HepG2 (cell line): ENCODE results near the gene CLEC16A. TPM values are rescaled to one million over a fixed set of nuclear protein-coding genes. Genes with fewer than 3 reads are reported as not detected.
A peak's percentile ranks its signal among the peaks of the same experiment; 100 is the strongest.

Source experiments
- ATF3 ChIP-seq: sonication (generic); formaldehyde crosslinking; IDR thresholded peaks from 2 replicates; pipeline ENCODE4 v1.4.0; 2020; ENCODE audit warnings: missing genetic modification reagents
- ETV5 ChIP-seq: IDR thresholded peaks from 2 replicates; pipeline ENCODE4 v1.6.1; 2018; ENCODE audit warnings: missing biosample characterization, missing genetic modification reagents, inconsistent platforms, borderline replicate concordance
- PHB2 ChIP-seq: fragments of 450-650 bp; IDR thresholded peaks from 2 replicates; pipeline ENCODE4 v1.6.1; 2018; ENCODE audit not compliant: partially characterized antibody
- ZNF160 ChIP-seq: sonication (generic); formaldehyde crosslinking; IDR thresholded peaks from 2 replicates; pipeline ENCODE4 v1.8.0; 2022; ENCODE audit warnings: mild to moderate bottlenecking, inconsistent platforms, missing genetic modification reagents
- ZNF326 ChIP-seq: sonication (generic); formaldehyde crosslinking; IDR thresholded peaks from 2 replicates; pipeline ENCODE4 v1.4.0; 2020; ENCODE audit warnings: missing genetic modification reagents, borderline replicate concordance
- ZNF33A ChIP-seq: sonication (generic); formaldehyde crosslinking; IDR thresholded peaks from 2 replicates; pipeline ENCODE4 v1.5.1; 2020; ENCODE audit warnings: missing genetic modification reagents, mild to moderate bottlenecking, moderate library complexity, borderline replicate concordance
- ZSCAN21 ChIP-seq: sonication (generic); formaldehyde crosslinking; IDR thresholded peaks from 2 replicates; pipeline ENCODE4 v1.8.0; 2022; ENCODE audit warnings: mild to moderate bottlenecking, missing genetic modification reagents, moderate library complexity, borderline replicate concordance
- polyA plus RNA-seq, 8 experiments: library from polyadenylated mRNA; depleted of rRNA in 3 of 8; stranded (reverse) in 7 of 8; unstranded in 1 of 8; fragments of >200 nt; fragmentation: Illumina TruSeq in 4 of 8; extraction: Trizol in 4 of 8; gene quantifications; 2 replicates each; pipeline versions ENCODE4 v1.2.1 to v1.2.3, GENCODE V29; 2011 to 2016; ENCODE audit warnings: low read depth in 4 of 8, missing spikeins in 1 of 8, mixed read lengths in 1 of 8; ENCODE audit not compliant: insufficient read depth in 1 of 8
- total RNA-seq, 5 experiments: library from RNA; depleted of rRNA; stranded (reverse); fragments of >200 nt; fragmentation: Illumina TruSeq; extraction: Trizol; gene quantifications; 2 replicates each; pipeline ENCODE4 v1.2.3, GENCODE V29; 2016; ENCODE audit warnings: low read depth in 1 of 5
- TF ChIP-seq, protein P1 (sequence below): sonication (generic); formaldehyde crosslinking; IDR thresholded peaks from 2 replicates; pipeline ENCODE4 v1.4.0; 2020; ENCODE audit warnings: missing genetic modification reagents, borderline replicate concordance
- TF ChIP-seq, protein P2 (sequence below): sonication (generic); formaldehyde crosslinking; IDR thresholded peaks from 2 replicates; pipeline ENCODE4 v1.8.1; 2023; ENCODE audit warnings: mild to moderate bottlenecking, missing genetic modification reagents
- TF ChIP-seq, protein P3 (sequence below): sonication (generic); formaldehyde crosslinking; IDR thresholded peaks from 2 replicates; pipeline ENCODE4 v1.5.1; 2020; ENCODE audit warnings: mild to moderate bottlenecking, missing genetic modification reagents, borderline replicate concordance
- TF ChIP-seq, protein P4 (sequence below): IDR thresholded peaks from 2 replicates; pipeline ENCODE4 v1.6.1; 2018; ENCODE audit warnings: missing genetic modification reagents

CLEC16A gene
- total and polyA plus RNA-seq, 2 of the 13 experiments (the other 11 are each of a cell fraction or from before 2014, with no cell fraction given), result 8.5 to 10.3 TPM

- TF ChIP-seq, protein P1, sequence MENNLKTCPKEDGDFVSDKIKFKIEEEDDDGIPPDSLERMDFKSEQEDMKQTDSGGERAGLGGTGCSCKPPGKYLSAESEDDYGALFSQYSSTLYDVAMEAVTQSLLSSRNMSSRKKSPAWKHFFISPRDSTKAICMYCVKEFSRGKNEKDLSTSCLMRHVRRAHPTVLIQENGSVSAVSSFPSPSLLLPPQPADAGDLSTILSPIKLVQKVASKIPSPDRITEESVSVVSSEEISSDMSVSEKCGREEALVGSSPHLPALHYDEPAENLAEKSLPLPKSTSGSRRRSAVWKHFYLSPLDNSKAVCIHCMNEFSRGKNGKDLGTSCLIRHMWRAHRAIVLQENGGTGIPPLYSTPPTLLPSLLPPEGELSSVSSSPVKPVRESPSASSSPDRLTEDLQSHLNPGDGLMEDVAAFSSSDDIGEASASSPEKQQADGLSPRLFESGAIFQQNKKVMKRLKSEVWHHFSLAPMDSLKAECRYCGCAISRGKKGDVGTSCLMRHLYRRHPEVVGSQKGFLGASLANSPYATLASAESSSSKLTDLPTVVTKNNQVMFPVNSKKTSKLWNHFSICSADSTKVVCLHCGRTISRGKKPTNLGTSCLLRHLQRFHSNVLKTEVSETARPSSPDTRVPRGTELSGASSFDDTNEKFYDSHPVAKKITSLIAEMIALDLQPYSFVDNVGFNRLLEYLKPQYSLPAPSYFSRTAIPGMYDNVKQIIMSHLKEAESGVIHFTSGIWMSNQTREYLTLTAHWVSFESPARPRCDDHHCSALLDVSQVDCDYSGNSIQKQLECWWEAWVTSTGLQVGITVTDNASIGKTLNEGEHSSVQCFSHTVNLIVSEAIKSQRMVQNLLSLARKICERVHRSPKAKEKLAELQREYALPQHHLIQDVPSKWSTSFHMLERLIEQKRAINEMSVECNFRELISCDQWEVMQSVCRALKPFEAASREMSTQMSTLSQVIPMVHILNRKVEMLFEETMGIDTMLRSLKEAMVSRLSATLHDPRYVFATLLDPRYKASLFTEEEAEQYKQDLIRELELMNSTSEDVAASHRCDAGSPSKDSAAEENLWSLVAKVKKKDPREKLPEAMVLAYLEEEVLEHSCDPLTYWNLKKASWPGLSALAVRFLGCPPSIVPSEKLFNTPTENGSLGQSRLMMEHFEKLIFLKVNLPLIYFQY (CRISPR knock-in tag), result no peak
- TF ChIP-seq ZNF160 (CRISPR knock-in tag), result no peak
- TF ChIP-seq, protein P2, sequence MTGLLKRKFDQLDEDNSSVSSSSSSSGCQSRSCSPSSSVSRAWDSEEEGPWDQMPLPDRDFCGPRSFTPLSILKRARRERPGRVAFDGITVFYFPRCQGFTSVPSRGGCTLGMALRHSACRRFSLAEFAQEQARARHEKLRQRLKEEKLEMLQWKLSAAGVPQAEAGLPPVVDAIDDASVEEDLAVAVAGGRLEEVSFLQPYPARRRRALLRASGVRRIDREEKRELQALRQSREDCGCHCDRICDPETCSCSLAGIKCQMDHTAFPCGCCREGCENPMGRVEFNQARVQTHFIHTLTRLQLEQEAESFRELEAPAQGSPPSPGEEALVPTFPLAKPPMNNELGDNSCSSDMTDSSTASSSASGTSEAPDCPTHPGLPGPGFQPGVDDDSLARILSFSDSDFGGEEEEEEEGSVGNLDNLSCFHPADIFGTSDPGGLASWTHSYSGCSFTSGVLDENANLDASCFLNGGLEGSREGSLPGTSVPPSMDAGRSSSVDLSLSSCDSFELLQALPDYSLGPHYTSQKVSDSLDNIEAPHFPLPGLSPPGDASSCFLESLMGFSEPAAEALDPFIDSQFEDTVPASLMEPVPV (CRISPR knock-in tag), result no peak
- no peak for TF ChIP-seq ATF3 (CRISPR knock-in tag)
- peak; percentile 36; the same call in 1 of the 2 replicates for TF ChIP-seq ZSCAN21 (CRISPR knock-in tag)
- no peak for TF ChIP-seq ZNF33A
- TF ChIP-seq ZNF326, result no peak
- TF ChIP-seq ETV5 (CRISPR knock-in tag), result peak; percentile 34; the same call in 1 of the 2 replicates
- TF ChIP-seq PHB2, result no peak
- TF ChIP-seq, protein P3, sequence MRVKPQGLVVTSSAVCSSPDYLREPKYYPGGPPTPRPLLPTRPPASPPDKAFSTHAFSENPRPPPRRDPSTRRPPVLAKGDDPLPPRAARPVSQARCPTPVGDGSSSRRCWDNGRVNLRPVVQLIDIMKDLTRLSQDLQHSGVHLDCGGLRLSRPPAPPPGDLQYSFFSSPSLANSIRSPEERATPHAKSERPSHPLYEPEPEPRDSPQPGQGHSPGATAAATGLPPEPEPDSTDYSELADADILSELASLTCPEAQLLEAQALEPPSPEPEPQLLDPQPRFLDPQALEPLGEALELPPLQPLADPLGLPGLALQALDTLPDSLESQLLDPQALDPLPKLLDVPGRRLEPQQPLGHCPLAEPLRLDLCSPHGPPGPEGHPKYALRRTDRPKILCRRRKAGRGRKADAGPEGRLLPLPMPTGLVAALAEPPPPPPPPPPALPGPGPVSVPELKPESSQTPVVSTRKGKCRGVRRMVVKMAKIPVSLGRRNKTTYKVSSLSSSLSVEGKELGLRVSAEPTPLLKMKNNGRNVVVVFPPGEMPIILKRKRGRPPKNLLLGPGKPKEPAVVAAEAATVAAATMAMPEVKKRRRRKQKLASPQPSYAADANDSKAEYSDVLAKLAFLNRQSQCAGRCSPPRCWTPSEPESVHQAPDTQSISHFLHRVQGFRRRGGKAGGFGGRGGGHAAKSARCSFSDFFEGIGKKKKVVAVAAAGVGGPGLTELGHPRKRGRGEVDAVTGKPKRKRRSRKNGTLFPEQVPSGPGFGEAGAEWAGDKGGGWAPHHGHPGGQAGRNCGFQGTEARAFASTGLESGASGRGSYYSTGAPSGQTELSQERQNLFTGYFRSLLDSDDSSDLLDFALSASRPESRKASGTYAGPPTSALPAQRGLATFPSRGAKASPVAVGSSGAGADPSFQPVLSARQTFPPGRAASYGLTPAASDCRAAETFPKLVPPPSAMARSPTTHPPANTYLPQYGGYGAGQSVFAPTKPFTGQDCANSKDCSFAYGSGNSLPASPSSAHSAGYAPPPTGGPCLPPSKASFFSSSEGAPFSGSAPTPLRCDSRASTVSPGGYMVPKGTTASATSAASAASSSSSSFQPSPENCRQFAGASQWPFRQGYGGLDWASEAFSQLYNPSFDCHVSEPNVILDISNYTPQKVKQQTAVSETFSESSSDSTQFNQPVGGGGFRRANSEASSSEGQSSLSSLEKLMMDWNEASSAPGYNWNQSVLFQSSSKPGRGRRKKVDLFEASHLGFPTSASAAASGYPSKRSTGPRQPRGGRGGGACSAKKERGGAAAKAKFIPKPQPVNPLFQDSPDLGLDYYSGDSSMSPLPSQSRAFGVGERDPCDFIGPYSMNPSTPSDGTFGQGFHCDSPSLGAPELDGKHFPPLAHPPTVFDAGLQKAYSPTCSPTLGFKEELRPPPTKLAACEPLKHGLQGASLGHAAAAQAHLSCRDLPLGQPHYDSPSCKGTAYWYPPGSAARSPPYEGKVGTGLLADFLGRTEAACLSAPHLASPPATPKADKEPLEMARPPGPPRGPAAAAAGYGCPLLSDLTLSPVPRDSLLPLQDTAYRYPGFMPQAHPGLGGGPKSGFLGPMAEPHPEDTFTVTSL (CRISPR knock-in tag), result no peak
- TF ChIP-seq, protein P4, sequence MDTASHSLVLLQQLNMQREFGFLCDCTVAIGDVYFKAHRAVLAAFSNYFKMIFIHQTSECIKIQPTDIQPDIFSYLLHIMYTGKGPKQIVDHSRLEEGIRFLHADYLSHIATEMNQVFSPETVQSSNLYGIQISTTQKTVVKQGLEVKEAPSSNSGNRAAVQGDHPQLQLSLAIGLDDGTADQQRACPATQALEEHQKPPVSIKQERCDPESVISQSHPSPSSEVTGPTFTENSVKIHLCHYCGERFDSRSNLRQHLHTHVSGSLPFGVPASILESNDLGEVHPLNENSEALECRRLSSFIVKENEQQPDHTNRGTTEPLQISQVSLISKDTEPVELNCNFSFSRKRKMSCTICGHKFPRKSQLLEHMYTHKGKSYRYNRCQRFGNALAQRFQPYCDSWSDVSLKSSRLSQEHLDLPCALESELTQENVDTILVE (CRISPR knock-in tag), result no peak; the same call in 1 of the 2 replicates
Observed at GRCh38 chr16:11205754-11206581, 261.6 kb downstream of the CLEC16A start (continued).
